Midbrain (tissue), 1 donor: ENCODE data around the gene SPRYD3.
"Not testable (repeated sequence)": the region's sequence is repeated elsewhere in the genome, so short reads cannot be mapped to it uniquely, and the experiment has no call there.

Experiments
- DNase-seq: peaks from one replicate; lab custom pipeline; 2025; lab: John Stamatoyannopoulos, UW

Gene SPRYD3

DNA sequence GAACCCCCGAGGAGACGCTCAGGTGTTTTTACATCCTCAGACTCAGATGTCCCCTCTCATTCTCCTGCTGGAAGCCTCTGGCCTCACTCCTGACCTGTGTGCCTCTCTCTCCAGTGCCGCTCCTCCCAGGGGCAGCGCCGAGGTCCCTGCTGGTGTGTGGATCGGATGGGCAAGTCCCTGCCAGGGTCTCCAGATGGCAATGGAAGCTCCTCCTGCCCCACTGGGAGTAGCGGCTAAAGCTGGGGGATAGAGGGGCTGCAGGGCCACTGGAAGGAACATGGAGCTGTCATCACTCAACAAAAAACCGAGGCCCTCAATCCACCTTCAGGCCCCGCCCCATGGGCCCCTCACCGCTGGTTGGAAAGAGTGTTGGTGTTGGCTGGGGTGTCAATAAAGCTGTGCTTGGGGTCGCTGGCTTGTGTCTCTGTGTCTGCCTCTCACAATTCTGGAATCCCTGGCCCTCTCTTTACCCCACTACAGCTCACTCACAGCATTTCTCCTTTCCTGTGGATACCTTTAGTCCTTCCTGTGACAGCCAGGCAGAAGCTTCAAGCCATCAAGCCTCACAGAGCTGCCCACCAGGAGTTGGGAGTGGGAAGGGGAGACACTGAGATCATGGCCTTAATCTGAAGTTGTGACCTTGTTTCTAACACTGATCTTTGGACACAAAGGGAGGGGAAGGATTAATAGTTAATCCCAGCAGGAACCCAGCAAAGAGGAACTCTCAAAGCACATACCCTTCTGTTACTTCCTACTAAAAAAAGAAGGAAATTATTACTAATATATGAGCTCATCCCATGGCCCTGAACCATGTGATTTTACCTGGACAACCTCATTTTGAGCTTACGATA is 23.0 kb upstream of the SPRYD3 start:
- no peak for DNase-seq

DNA sequence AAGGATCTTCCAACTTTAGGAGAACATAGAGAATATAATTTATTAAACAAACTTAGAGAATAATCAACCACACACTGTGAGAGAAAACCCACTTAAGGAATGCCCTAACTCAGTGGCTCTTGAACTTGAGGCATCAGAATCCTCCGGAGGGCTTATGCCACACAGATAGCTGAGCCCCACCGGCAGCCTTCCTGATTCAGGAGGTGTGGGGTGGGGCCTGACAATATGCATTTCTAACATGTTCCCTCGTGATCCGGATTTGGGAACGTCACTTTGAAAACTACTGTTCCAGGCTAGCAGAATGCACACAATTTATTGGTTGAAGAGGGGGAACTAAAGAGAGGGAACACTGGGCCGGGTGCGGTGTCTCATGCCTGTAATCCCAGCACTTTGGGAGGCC is 22.1 kb upstream of the SPRYD3 start:
- no peak for DNase-seq

DNA sequence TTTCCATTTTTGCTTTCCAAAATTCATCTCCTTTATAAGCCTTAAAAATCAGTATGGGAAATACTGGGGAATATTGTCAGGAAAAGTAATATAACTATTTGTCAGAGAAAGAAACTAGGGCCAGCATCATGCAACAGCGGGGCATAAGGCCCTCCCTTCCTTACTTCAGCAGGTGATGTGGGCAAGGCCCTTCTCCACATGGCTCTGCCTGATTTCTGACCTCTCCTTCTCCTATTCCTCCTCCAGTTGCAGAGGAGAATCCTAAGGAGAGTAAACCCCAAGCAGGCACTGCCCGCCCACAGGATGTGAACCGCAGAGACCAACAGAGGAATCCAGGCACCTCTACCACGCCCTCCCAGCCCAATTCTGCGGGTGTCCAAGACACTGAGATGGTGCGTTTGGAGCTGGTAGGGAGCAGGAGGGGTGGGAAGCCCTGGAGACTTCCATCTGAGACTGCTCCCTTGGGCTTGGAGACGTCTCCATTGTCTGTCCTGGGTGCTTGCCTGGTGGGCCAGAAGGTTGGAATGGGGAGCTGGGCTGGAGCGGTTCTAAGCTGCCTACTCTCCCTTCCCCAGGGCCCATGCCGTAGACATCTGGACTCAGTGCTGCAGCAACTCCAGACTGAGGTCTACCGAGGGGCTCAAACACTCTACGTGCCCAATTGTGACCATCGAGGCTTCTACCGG is 21.4 kb upstream of the SPRYD3 start:
- no peak for DNase-seq

DNA sequence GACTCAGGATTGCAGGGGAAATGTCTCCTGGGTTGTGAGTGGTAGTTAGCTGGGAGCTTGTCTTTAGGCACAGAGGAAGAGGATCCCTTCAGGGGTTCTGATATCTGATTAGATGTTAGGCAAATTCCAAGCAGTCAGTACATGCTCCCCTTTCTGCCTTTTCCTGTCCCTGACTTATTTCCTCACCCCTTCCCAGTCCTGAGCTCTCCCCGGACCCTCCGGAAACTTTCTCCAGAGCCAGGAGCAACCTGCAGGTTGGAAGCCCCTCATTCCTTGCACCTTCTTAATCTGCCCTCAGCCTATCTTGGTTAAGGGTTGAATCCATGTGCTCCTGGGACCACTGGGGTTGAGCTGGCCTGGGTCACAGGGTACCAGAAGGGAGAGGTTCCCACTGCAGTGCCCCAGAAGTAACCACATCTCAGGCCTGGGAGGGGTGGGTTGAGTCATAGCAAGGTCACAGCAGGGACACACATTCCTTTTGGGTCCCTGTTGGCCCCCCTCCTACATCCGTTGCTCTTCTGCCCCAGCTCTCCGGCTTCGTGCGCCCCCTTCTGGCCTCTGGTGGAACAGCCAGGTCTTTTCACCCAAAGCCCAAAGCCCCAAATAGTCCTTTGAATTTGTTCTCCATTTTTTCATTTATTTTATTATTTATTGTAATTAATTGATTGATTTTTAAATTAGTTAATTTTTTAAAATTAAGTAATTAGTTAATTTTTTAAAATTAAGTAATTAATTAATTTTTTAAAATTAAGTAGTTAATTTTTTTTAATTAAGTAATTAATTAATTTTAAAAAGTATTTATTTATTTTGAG is 20.1 kb upstream of the SPRYD3 start:
- DNase-seq, result peak; percentile 70

DNA sequence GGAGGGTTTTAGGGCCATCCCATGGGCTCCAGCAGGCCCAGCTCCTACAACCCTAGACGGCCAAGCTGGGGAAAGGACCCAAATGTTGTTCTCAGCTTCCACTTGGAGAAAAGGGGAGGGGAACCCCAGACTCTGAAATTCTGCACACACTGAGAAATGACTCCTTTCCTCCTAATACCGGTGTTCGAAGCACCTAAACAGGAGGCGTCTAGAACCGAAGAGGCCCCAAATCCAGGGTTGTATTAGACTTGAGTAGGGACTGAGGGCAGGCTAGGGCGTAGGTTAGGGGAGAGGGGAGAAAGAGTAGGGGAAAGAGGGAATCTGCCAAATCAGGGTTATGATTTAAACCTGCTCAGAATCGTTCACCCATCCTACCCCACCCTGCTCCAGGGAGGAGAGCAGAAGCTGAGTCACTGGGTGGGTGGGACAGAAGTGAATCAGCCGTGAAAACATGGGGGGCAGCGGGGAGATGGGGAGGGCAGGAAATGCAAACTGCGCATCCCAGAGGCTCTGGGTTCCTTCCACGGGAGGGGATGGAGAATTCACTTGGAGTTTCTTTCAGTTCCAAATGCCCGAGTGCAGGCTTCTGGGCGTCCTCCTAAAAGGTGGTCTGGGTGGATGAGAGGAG is 19.3 kb upstream of the SPRYD3 start:
- no peak for DNase-seq

DNA sequence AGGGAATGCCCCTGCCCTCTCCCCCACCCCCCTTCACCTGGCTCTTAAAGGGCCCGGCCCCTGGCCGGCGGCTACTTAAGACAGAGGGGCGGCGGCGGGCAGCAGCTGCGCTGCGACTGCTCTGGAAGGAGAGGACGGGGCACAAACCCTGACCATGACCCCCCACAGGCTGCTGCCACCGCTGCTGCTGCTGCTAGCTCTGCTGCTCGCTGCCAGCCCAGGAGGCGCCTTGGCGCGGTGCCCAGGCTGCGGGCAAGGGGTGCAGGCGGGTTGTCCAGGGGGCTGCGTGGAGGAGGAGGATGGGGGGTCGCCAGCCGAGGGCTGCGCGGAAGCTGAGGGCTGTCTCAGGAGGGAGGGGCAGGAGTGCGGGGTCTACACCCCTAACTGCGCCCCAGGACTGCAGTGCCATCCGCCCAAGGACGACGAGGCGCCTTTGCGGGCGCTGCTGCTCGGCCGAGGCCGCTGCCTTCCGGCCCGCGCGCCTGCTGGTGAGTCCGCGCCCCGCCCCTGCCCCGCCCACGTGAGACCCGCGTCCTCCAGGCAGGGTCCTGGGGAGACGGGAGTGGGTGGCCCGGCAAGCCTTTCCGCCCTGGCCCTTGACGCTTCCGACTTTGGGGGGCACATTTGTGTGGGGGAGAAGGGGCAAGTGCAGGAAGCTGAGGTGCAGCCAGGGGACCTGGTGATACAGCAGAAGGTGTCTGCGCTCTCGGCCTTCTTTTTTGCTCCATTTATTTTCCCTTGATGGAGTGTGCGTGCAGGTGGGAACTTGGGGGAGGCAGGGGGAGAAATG is 18.6 kb upstream of the SPRYD3 start, which contains the start of gene IGFBP6:
TSS of gene IGFBP6 (plus strand) at position 104 of the 790 bp plus-strand sequence. CDS start at position 155, 51 bp downstream.
- DNase-seq, result no peak

DNA sequence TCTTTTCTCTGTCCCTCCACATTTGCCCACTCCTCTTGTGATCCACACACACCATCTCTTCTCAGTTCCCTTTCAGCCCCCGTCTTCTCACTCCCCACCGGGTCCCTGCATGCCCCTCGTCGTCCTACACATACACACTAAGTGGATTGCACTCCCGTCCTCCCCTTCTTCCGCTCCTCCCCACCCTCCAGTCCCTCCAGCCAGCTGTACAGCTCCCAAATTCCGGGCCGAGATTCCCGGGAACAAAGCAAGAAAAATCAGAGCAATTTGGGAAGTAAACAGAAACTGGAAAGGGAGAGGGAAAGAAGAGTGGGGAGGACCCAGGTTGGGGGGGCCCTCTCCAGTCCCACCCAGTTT is 18.0 kb upstream of the SPRYD3 start:
- DNase-seq, result no peak

DNA sequence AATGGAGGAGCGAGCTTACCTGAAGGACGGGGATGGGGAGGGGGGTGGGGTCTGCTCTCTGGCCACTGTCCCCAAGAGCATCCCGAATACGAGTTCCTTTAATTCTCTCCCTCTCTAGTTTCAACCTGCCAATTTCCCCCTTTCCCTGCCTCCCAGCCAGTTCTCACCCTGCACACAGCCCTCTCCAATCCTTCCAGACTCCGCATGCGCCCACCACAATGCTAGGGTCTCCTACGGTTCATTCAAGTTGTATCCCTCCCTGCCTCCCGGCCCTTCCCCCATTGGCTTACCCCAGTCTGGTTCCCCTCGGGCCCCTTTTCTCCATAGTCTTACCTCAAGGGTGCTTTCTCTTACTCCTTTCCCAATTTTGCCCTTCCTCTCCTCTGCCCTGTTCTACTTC is 17.6 kb upstream of the SPRYD3 start:
- no peak for DNase-seq

DNA sequence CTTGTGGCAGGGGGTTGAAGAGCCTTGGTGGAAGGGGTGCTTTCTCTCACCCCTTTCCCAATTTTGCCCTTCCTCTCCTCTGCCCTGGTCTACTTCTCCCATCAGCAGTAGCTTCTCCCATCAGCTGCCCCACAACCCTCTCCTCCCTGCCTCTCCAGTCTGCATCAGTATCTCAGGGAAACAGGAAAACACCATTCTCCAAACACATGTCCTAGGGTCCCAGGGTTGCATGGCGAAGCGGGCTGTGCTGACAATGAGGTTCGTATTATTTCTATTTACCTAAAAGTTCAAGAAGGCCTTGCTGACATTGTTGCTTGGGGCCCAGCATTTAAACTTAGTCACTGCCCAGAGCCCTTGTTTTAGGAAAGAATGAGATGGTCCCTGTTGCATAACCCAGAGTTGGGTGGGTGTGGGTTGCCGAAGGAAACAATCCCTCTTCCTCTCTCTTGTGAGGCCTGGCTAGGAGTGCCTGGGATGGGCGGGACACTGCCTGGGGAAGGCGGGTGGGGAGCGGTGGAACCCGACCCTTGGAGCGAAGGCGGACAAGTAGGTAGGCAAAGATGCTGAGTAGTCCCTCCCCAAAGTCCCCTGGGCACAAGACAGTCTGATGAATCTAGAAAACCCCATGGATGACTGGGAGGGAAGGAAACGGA is 17.0 kb upstream of the SPRYD3 start:
- no peak for DNase-seq

DNA sequence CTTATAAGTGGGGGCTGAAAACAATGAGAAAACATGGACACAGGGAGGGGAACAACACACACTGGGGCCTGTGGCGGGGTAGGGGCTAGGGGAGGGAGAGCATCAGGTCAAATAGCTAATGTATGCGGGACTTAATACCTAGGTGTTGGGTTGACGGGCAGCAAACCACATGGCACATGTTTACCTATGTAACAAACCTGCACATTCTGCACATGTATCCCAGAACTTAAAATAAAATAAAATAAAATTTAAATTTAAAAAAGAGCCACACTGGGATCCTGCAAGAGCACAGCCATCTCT is 16.4 kb upstream of the SPRYD3 start:
- not testable (repeated sequence) for DNase-seq

DNA sequence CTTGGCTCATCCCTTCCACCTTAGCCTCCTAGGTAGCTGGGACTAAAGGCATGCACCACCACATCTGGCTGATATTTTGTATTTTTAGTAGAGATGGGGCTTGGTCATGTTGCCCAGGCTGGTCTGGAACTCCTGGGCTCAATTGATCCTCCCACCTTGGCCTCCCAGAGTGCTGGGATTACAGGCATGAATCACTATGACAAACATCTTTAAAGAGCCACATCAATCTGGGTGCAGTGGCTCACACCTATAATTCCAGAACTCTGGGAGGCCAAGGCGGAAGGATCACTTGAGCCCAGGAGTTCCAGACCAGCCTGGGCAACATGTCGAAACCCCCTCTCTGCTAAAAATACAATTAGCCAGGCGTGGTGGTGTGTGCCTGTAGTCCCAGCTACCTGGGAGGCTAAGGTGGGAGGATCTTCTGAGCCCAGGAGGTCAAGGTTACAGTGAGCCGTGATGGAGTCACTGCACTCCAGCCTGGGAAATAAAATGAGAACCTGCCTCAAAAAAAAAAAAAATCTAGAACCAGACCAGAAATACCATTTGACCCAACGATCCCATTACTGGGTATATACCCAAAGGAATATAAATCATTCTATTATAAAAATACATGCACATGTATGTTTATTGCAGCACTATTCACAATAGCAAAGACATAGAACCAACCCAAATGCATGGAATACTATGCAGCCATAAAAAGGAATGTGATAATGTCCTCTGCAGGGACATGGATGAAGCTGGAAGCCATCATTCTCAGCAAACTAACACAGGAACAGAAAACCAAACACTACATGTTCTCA is 15.8 kb upstream of the SPRYD3 start:
- not testable (repeated sequence) for DNase-seq

DNA sequence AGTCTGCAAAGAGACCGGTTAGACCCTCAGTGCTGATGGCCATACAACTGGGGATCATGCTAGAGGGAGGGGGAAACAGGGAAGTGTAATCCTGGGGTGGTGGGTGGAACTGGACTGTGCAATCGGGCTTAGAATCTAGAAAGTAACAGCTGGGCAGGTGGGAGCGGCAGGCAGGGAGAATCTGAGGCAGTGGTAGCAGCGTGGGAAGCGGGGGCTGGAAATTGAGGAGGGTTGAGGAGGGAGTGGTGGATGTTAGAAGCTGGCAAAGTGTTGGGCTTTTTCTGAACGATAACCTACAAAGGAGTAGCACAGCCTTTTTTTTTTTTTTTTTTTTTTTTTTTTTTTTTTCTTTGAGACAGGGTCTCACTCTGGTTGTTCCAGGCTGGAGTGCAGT is 15.2 kb upstream of the SPRYD3 start:
- DNase-seq, result no peak

DNA sequence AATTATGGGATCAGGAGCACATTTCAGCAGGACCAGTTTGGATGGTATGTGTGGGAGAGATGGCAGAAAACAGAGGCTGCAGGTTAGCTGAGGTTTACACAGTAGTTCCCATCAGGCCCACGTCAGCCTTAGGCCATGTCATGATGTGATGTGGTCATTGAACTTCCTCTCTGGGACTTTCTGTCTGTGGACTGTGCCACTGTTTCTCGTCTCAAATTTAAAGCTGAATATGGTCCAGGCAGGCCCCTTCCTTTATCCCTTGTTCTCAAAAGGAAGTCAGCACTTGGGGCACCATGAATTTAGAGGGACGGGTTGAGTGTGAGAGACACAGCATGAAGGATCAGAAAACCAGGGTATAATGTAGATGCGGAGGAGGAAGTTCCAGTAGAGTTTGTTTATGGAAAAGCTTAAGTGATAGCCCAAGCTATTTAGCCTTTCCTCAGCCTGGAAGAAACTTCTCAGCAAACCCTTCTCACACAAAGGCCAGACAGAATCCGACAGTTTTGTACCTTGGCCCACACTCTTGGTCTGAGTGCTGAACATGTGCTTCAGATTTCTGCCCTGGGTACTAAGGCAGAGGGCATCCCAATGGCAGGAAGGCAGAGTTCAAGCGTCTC is 14.7 kb upstream of the SPRYD3 start:
- DNase-seq, result no peak

DNA sequence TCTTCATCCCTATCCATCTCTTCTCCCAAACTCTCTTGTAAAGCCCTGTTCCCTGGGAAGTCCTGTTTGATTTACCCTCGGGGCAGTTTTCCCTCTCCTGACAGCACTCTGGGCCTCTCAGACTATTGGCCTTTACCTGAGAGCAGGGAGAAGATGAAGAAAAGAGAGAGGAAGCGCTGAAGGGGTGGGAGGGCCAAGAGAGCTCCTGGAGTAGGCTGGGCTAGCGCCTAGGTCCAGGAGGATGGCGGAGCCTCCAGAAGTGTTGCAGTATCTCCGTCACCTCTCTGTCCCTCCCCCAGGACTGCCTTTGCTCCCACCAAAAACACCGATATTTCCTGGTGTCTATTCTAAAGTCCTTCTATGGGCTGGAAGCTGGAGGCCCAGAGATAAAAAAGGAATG is 12.6 kb upstream of the SPRYD3 start:
- DNase-seq, result no peak

DNA sequence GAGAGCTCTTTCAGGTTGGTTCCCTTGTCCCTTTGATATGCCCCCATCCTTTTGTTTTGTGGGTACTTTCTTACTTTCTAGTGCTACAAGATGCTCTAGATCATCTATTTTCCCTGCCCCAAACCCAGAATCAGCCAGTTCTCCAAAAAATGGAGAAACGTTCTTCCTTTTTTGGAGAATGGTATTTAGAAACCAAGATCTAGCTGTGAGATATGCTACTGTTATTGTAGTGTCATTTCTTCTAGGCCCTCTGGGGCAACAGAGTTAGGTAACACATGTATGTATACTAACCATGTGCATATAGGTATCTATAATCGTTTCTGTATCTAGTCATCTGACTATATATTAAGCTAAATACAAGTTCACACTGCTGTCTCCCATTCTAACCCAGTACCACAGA is 11.4 kb upstream of the SPRYD3 start:
- DNase-seq, result no peak

DNA sequence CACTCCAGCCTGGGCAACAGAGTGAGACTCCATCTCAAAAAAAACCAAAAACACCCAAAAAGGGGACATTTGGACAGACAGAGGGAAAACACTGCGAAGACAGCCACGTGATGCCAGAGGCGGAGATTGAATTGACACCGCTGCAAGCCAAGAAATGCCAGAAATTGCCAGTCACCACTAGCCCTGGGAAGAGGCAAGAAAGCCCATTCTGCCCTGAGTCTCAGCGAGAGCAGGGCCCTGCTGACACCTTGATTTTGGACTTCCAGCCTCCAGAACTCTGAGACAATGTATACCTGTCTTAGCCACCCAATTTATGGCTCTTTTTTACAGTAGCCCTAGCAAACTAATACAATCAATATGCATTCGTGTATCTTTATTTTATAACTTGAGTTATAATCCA is 10.9 kb upstream of the SPRYD3 start:
- no peak for DNase-seq

DNA sequence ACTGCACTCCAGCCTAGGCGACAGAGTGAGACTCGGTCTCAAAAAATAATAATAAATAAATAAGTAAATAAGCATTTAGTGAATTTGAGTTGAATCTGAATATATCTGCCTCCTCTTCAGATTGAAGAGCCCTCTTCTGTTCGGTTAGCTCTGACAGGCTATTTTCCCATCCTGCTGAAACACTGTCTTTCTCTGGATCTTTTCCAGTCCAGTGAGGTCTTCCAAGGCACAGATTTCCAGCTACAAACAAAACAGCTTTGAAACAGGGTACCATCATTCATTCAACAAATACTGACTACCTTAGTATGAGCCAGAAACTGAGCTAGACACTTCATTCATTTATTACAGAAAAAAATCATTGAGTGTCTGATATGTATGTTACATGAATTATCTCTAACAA is 7.2 kb upstream of the SPRYD3 start:
- DNase-seq, result no peak

DNA sequence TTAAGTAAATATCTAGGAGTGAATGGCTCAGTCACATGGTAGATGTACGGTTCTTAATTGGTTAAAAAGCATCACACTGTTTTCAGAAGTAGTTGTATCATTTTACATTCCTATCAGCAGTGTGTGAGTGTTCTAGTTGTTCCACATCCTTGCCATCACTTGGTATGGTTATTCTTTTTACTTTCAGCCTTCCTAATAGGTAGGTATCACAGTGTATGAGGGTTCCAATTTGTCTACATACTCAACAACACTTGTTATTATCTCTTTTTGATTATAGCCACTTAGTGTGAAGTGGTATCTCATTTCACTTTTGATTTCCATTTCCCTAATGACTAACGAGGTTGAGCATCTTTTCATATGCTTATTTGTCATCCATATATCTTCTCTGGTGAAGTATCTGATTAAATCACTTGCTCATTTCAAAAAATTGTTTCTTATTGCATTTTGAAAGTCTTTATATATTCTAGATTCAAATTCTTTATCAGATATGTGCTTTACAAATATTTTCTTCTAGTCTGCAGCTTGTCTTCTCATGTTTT is 3.5 kb upstream of the SPRYD3 start:
- no peak for DNase-seq

DNA sequence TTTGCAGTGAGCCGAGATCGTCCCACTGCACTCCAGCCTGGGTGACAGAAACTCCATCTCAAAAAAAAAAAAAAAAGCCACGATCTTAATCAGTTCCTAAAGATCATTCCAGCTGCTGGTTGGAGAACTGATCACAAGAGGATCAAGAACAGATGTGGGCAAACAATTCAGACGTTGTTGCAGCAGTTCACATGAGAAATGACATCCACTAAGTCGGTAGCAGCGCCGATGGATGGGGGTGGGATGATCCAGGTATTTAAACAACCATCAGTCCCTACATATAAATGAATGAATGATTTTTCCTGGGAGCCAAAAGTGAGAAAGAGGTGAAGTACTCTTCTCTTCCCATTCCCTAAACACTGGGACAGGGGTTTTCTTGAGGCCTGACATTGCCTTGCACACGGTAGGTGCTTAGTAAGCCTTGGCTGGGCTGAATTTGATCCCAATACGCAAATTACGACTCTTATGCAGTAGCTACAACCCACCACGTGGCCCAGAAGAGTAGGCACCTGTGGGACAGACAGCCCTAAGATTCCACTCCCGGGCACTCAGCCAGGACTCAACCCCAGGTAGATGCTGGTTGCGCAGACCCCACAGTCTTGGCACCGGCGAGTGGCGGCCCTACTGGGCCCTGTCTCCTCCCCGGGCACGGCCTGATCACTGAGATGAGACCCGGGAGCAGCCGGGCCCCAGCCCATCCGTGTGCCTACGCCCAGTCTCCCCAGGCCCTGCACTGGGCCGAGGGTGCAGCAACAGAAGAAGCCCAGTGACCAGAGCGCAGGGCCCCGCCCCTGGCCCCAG is 565 bp downstream of the SPRYD3 start:
- no peak for DNase-seq
